Testis (tissue), 2 donors: ENCODE measurements around the gene SVEP1.

ENCODE experiments used
- POLR2A ChIP-seq: fragments of 450-650 bp; IDR thresholded peaks from one replicate; pipeline ENCODE4 v1.6.1; 2017; ENCODE audit warnings: antibody characterized with exemption, mild to moderate bottlenecking, moderate library complexity
- TF ChIP-seq, protein P1 (sequence below), 3 experiments: fragments of 450-650 bp in 2 of 3; fragments of 200-600 bp in 1 of 3; sonication (generic) in 1 of 3; IDR thresholded peaks; one replicate each; pipeline ENCODE4 v1.5.1; 2016 to 2019; ENCODE audit warnings: antibody characterized with exemption in 3 of 3, mild to moderate bottlenecking in 2 of 3, moderate library complexity in 1 of 3

DNA sequence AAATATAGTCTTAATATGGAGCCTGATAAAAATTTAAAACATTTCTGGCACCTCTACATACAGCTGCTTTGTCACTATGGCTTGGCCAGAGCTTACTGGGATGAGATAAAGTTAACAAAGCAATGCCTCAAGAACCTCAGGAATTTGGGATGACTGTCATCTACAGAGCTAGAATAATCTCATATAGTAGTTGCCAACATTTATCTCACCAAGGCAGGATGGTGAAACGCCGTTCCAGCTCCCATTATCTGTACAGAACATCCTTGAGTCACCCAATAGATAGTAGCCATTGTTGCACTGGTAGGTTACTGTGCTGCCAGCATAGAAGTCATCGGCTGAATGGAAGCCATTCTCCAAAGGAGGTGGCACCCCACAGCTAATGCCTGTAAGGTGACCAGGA lies 147.3 kb downstream of the SVEP1 start:
- no peak for TF ChIP-seq POLR2A
- TF ChIP-seq, protein P1, sequence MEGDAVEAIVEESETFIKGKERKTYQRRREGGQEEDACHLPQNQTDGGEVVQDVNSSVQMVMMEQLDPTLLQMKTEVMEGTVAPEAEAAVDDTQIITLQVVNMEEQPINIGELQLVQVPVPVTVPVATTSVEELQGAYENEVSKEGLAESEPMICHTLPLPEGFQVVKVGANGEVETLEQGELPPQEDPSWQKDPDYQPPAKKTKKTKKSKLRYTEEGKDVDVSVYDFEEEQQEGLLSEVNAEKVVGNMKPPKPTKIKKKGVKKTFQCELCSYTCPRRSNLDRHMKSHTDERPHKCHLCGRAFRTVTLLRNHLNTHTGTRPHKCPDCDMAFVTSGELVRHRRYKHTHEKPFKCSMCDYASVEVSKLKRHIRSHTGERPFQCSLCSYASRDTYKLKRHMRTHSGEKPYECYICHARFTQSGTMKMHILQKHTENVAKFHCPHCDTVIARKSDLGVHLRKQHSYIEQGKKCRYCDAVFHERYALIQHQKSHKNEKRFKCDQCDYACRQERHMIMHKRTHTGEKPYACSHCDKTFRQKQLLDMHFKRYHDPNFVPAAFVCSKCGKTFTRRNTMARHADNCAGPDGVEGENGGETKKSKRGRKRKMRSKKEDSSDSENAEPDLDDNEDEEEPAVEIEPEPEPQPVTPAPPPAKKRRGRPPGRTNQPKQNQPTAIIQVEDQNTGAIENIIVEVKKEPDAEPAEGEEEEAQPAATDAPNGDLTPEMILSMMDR (IDR thresholded peaks at IDR 0.05): no peak
